ENCODE results near the gene RASAL3.

GRCh38 chr19:15455996-15456395 lies 8.3 kb downstream of the RASAL3 start:
- TF ChIP-seq EZH2phosphoT487 (IDR thresholded peaks at IDR 0.05; ENCODE audit: borderline replicate concordance) = no peak
- TF ChIP-seq, protein P1, sequence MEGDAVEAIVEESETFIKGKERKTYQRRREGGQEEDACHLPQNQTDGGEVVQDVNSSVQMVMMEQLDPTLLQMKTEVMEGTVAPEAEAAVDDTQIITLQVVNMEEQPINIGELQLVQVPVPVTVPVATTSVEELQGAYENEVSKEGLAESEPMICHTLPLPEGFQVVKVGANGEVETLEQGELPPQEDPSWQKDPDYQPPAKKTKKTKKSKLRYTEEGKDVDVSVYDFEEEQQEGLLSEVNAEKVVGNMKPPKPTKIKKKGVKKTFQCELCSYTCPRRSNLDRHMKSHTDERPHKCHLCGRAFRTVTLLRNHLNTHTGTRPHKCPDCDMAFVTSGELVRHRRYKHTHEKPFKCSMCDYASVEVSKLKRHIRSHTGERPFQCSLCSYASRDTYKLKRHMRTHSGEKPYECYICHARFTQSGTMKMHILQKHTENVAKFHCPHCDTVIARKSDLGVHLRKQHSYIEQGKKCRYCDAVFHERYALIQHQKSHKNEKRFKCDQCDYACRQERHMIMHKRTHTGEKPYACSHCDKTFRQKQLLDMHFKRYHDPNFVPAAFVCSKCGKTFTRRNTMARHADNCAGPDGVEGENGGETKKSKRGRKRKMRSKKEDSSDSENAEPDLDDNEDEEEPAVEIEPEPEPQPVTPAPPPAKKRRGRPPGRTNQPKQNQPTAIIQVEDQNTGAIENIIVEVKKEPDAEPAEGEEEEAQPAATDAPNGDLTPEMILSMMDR (conservative IDR thresholded peaks at IDR 0.05; ENCODE audit: low read length) = no peak
